GM11168 (cell line): ENCODE results near the gene RABAC1.

Experiments used
- in situ Hi-C: fragments of 300-500 bp; cut with MboI; formaldehyde crosslinking; loops from one replicate; pipeline ENCODE4 v1.12.0; 2022; ENCODE audit warnings: low sequenced_read_pairs; ENCODE audit not compliant: unreplicated experiment

Gene RABAC1

DNA sequence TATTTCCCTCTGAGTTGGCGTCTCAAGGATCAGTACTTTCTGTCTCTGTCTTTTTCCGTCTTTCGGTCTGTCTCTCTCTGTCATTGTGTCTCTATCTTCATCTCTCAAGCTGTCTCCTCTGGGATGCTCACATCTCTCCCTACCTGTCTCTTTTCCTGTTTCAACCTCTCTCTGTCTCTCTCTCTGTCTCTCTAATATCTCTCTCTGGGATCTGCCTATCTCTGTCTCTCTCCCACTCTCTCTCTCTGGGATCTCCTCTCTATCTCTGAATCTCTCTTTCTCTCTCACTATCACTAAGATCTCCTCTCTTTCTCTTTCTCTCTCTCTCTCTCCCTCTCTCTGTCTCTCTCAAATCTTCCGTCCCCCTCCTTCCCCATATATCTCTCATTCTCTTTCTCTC, 30.9 kb upstream of the RABAC1 start:
- in situ Hi-C loops, result no loop called here

DNA sequence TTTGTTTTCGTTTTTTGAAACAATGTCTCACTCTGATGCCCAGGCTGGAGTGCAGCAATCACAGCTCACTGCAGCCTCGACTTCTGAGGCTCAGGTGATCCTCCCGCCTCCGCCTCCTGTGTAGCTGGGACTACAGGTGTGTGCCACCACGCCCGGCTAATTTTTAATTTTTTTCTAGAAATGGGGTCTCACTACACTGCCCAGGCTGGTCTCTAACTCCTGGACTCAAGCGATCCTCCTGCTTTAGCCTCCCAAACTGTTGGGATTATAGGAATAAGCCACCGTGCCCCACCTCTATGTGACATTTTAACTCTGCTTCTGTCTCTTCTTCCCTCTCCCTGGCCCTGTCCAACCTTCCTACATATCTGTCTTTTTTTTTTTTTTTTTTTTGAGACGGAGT, 29.8 kb upstream of the RABAC1 start:
- in situ Hi-C loops, result no loop called here

DNA sequence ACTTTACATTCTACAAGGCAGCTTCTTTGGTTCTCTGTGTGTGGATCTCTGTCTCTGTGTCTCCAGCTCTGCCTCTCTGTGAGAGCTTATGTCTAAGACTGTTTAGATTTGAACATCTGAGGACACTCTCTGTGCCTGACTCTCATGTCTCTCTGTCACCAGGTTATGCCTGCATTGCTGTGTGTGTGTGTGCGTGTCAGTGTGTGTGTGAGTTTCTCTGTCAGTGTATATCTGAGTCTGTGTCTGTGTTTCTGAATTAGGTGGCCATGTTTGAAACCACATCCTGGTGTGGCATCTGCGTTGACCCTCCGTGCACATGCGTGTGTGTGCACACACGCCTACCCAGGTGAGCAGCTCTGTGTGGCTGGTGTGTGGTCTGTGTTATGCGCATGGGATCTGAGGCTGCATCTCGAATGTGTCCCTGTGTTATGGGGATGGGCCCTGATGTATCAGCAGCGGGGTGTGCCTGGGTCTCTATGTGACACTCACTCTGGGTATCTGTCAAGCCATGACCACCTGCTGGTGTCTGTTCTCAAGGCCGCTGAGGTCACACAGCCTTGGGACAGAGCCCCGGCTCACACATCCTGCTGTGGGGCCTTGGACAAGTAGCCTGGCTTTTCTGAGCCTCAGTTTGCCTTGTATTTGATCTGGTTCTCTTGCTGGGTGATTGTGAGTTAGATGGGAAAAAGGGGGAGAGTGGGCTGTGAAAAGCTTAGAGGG, 28.2 kb upstream of the RABAC1 start:
- in situ Hi-C loops, result no loop called here

DNA sequence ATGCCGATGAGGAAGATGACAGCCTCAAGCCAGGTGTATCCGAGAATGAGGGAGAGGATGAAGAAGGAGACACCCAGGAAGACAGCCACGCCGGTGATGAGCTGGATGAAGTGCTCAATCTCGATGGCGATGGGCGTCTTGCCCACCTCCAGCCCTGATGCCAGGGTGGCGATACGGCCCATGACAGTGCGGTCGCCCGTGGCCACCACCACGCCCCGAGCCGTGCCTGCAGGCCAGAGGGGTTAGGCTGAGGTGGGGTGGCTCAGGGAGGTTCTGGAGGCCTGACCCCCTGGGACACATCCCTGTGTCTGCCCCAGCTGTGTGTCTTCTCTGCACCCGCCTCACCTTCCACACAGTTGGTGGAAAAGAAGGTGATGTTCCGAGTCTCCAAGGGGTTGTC, 25.8 kb upstream of the RABAC1 start:
- in situ Hi-C loops, result no loop called here

DNA sequence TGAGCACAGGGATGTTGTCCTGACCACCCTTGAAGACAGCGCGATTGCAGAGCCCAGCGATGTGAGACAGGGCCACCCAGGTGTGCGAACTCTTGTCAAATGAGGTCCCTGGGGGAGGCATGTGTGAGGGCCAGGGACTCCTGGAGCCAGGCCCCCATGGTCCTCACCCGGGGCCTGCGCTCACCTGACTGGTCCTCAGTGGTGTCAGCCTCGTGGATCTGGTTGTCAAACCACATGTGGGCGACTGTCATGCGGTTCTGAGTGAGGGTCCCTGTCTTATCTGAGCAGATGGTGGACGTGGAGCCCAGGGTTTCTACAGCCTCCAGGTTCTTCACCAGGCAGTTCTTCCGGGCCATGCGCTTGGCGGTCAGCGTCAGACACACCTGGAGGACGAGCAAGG, 22.6 kb upstream of the RABAC1 start:
- in situ Hi-C loops, result no loop called here

DNA sequence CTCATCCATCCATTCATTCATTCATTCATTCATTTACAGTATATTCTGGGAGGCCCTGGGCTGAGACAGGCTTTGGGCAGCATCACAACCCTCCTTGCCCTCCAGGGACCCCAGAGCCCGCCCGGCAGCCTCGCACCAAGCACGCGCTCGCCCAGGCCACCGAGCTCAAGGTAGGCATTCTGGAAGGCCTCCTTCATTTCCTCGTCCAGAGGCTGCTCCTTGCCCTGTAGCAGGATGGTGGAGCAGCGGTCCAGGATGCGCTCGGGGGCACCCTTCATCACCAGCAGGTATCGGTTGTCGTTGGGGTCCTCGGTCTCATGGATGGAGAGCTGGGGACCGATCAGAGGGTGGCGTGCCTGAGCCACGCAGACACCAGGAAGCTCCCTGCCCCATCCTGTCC, 19.3 kb upstream of the RABAC1 start:
- in situ Hi-C loops, result no loop called here

DNA sequence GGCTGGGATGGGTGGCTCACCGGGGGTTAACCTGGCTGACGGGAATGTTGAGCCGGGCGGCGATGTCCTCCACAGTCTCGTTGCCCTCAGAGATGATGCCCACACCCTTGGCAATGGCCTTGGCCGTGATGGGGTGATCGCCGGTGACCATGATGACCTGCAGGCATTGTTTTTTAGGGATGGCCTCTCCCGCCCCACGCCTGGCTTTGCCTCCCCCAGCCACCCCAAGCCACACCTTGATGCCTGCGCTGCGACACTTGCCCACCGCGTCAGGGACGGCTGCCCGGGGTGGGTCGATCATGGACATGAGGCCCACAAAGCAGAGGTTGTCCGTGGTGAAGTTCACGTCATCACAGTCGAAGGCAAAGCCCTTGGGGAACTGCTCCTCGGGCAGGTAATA, 18.8 kb upstream of the RABAC1 start:
- in situ Hi-C loops, result no loop called here

DNA sequence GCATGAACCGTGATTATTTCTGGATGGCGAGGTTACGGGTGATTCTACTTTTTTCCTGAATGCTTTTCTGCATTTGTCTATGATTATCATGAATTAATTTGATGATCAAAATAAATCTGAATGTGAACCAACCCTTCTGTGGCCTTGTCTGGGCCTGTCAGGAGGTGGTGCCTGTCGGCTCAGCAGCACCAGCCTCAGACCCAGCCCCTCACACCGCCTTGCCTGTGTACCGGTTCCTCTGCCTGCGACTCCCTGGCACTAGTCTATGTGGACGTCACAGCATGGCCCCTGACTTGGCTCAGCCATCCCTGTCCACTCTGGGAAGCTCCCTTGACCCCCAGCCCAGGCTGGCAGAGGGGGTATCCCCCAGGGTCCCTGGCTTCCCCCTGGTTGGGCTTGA, 15.5 kb upstream of the RABAC1 start:
- in situ Hi-C loops, result no loop called here

DNA sequence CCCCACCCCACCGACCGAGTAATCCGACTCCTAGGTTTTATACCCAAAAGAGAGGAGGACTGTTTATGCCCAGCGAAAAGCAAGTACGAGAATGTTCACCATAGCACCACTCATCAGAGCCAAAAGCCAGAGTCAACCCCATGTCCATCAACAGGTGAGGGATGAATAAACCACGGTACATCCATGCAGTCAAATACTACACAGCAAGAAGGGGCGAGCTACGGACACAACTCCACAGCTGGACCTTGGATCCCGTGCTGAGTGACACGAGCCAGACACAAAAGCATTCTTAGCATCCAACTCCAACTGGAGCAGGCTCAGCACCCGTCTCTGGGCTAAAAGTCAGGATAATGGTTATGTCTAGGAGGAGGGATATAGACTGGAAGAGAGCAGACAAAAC, 12.2 kb upstream of the RABAC1 start:
- in situ Hi-C loops, result no loop called here

DNA sequence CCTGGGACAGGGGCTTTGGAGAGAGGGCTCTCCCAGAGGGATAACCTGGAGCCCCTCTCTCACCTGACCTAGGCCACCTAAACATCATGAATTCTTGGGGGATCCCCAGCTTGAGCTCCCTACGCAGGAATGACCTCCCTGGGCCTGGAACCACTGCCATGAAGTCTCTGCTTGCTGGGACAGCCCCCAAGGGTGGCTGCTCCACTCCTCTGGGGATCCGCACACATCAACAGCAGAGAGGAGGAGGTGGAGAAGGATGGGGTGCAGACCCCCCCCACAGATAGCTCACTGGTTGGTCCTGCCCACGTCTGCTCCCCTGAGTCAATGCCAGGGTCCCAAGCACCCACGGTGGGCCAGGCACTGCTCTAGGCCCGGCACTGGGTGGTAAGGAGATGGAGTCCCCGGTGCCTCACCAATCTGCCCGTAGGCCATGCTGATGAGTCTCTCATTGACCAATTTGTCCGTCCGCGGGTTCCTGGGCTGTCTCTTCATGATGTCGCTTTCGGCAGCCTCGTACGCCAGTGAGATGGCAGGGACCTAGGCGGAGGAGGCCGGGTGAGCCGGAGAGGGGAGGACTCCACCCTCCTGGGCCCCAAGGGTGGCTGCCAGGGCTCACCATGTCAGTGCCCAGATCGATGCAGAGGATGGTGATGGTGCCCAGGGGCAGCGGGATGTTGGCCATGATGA, 10.8 kb upstream of the RABAC1 start:
- in situ Hi-C loops, result no loop called here

DNA sequence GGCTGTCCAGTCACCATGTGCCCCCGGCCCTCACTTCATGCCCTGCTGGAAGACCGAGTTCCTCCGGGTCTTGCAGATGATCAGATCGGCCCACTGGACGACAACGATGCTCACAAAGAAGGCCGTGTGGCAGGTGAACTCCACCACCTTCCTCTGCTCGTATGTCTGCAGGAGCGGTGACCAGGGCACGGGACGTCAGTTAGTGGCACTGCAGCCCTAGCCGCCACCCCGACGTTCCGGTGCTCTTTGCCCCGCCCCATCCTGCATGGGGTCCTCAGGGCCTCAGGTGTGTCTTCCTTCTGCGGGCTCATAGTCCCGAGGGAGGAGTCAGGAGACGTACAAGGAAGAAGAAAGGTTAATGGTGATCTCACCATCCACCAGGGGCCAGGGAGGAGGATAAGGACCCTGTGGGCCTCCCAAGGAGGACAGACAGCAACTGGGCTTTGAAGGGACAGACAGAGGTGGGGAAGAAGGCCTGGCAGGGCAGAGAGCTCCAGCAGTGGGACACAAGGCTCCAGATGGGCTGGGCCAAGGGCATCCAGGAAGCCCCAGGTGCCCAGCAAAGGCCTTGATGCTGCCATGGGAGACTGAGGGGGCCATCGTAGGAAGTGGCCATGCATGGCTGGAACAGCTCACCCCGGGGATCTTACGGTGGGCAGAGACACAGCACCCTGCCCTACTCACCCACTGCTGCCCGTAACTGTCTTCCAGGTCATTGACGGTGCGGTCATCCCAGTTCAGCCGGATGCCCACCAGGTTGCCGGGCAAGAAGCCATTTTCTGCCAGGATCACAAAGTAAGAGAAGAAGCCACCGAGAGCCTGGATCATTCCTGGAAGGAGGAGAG, 9.9 kb upstream of the RABAC1 start:
- in situ Hi-C loops, result no loop called here

DNA sequence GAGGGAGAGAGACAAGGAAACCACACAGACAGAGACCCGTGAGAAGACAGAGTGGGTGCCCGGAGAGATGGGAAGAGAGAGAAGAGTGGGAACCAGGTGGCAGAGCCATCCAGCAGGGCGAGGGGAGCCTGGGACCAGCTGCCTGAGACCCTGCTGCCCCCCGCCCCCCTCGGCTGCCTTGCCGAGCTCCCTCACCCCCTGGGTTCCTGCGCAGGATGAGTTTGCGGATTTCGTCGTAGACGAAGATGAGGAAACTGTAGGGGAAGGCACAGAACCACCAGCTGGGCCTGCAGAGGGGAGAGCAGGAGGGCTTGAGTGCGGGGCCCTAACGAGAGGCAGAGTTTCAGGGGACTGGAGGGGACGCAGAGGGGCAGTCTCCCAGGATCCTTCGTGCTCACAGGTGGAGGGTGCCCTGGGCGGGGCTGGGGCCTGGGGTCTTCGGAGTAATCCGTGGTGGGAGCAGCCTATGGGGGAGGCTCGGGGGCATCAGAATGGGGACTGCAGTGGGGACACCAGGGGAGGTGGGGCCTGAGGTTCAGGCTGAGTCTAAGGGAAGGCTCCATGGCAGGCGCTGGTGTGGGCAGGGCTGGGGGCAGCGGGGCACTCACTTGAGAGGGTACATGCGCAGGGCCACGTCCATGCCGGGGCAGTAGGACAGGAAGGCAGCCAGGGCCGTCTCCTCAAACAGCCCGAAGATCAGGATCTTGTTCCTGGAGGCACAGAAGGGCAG, 8.1 kb upstream of the RABAC1 start:
- in situ Hi-C loops, result no loop called here

DNA sequence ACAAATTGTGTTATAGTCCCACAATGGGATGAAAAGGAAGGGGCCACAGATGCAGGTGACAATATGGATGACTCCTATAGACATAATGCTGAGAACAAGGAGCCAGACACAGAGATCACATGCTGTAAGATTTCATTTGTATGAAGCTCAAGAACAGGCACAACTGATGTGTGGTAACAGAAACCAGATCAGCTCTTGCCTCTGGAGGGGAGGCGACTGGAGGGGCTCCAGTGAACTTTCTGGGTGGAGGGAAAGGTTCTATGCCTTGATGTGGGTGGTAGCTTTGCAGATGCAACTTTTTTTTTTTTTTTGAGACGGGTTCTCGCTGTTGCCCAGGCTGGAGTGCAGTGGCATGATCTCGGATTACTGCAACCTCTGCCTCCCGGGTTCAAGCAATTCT, 6.0 kb upstream of the RABAC1 start:
- in situ Hi-C loops, result no loop called here

DNA sequence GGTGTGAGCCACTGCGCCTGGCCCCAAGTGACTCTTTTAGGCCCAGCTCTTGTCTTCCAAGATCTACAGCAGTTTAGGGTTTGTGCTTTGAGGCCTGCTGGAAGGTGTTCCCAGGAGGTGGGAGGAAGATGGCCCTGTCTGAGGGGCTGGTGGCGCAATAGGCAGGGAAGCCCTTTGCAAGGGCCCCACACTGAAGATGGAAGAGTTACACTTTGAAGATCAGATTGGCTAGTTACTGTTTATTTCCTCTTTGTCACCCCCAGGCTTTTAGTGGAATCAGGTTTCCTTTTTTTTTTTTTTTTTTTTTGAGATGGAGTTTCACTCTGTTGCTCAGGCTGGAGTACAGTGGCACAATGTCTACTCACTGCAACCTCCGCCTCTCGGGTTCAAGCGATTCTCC, 1.9 kb upstream of the RABAC1 start:
- in situ Hi-C loops, result no loop called here

DNA sequence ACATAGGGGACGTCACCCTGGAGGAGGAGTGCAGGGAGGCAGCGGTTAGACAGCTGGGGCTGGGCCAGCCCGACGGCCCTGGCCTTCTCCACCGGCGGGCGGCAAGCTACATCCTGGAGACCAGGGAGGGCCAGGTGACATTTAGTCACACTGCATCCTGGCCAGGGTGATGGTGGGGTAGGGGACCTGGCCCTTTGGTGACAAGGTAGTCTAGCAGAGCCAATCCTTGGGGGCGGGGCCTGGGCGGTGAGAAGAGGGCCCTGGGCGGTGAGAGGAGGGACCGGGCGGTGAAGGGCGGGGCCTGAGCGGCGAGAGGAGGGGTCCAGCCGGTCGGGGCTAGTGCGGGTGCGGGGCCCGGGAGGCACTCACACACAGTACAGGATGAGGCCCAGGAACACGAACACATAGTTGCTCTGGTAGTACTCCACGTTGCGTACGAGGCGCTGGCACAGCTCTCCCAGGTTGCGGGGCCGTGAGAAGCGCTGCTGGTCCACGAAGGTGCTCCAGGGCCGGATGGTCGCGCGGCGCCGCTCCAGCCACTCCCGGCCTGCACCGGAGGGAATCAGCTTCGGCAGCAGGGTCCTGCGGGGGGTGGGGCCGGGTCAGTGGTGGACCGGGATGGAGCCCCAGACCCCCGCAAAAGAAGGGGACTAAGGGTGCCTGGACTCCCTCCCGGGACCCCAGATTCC, 610 bp downstream of the RABAC1 start:
- in situ Hi-C loops, result no loop called here

DNA sequence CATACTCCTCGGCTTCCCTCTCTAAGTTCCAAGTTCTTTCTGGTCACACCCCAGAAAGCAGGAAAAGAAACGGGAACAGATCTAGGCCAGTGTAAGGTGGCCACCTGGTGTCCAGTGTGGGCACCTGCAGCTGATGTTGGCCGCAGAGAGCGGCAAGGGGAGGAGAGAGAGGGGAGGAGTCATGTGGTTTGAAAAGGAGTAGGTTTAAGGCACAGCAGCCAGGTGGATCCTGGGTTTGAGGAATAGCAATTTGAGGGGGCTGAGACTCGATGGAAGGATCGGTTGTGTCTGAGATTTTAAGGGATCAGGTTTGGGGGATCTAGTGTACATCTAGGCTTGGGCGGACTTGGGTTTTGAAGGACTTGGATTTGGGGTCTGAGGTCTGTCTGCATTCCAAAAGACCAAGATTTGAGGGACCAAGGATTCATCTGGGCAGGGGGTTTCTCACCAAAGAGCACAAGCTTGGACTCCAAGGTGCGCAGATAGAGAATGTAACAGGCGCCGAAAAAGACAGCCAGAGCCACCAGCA, 1.2 kb downstream of the RABAC1 start:
- in situ Hi-C loops, result no loop called here

DNA sequence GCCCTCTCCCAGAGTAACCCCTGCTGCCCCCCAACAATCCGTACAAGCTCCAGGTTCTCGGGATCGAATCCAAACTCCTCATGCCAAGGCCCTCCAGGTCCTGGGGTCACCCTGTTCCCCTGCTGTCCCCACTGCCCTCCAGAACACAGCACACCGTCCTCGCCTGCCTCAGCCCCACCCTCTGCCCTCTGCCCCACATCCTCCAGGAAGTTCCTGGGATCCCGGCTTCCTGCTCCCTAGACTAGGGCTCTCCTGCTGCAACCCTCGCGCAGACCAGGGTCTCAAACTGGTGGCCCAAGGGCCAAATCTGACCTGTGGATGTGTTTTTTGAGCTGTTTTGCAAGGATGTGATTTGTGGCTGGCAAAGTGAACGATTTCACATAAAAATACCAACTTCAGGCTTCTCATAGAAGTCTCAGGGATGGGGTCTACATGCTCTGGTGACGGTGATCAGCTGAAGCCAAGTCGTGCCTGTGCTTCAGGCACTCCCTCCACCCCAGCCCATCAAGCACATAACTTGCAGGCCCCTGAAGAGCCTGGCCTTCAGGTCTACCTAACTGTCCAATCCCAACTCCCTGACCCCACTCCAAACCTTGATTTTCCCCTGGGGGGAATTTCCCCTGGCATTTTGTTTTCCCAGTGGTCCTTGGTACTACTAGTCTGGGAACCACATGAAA, 1.8 kb downstream of the RABAC1 start:
- in situ Hi-C loops, result no loop called here

DNA sequence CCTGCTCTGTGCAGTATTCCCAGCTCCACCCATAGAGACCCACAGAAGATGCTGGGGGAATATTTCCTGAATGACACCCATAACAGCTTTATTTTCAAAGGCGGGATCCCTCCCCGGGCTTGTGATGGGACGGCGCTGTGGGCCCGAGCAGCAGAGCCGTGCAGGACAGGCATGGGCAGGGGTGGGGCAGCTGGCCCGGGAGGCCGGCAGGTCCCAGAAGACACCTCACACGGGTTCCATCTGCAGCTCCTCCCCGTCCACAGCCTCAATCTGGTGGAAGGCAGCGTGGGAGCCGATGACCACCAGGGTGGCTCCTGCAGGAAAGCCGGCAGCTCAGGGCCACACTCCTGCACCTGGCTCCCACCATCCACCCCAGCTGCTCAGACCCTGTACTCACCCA, 2.5 kb downstream of the RABAC1 start:
- in situ Hi-C loops, result no loop called here

DNA sequence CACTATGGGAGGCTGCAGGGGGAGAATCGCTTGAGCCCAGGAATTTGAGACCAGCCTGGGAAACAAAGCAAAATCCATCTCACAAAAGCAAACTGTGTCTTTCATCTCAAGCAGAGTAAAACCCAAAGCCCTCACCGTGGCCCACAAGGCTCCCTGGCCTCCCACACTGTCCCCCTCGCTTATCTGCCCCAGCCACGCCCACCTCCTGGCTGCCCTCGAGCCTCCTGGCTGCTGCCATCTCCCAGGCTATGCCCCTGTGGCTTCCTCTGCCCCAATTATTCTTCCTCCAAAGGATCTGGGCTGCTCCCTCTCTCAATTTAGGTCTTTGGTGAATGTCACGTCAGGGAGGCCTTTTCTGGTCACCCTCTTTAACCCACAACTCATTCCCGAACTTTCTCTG, 3.6 kb downstream of the RABAC1 start:
- in situ Hi-C loops, result no loop called here
